ENCODE results near the gene C10orf105.

The C10orf105 gene

GRCh38 chr10:71671994-71672946 lies 47.3 kb downstream of the C10orf105 start:
- no peak for DNase-seq

DNA sequence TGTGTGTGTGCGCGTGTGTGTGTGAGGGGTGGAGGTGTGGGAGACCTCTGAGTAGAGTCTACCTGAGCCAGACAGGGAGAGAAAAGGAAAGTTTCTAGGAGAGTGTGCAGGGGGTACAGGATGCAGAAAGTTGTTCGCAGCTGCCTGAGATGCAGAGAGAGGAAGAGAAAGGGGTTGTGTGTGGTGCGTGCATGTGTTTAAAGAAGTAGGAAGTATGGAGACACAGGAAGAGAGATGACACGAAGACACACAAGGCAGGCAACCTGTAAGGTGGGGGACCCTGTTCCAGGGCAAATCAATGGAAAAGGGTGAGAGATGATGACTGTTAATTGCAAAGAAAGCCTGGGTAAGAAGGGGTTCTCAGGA lies 52.2 kb downstream of the C10orf105 start:
- no peak for DNase-seq

DNA sequence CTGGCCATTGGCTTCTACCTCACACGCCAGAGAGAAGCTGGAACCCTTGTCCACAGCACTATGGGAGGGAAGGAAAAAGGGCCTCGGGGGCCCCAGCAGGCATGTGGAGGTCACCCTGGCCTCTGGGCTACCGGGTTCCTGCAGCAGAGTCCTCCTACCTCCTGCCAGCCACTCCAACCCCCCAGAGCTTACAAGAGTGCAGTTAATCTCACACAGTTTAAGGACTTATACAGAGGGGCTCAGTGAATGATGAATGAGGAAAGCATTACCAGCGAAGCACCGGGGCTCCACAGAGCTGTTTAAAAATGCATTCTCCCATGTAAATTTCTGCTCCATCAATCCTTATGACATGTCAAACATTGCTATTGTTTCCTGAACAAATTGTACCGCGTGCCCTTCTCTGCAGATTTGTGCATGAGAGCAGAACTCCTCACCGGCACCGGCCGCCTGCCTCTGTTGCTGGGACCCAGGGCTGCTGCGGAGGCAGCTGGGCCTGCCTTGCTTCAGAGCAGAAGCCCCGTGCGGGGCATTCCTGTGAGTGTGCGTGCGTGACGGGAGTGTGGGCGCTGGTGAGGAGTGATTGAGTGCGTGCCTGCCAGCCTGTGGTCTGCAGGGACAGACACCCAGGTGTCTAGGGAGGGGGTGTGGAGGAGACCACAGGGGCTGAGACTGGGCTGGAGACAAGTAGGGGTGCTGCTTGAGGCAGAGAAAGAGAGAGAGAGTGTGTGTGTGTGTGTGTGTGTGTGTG lies 52.8 kb downstream of the C10orf105 start:
- peak; percentile 10 for DNase-seq

DNA sequence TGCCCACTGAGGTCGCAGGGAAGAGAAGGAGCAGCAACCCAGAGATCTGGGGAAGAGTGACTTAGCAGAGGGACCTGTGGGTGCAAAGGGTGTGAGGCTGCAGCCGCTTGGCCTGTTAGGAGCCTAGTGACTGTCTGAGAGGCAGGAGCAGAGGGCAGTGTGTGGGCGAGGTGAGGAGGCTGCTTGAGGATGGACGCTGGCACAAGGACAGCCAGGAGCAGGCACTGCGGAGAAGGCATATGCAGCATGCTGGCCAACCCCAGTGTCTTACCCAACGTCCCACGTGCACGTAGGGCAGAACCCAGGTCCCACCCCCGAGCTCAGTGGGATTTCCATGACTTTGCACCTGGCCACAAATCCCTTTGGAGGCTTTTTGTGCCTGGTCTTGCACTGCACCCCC lies 54.1 kb downstream of the C10orf105 start:
- no peak for DNase-seq

- DNase-seq = no peak
Observed at GRCh38 chr10:71664585-71664984, 55.0 kb downstream of the C10orf105 start.

DNA sequence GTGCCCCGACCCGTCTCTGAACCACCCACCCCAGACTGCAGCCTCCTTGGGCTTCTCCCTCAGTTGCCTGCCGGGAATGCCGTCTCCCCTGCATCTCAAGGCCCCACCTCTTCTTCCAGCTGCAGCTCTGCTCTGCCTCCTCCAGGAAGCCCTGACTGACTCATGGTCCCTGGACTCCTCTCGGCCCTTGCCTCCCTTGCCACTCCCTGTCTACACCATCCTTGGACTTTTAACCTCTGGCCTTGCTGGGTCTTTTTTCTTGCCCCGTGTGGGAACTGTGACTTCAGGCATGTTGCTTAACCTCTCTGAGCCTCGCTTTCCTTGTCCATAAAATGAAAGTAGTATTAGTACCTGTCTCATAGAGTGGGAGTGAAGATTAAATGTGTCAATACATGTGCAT lies 56.3 kb downstream of the C10orf105 start:
- DNase-seq = no peak

GRCh38 chr10:71661779-71662336 lies 57.7 kb downstream of the C10orf105 start:
- DNase-seq = no peak
